HCT116 (cell line): ENCODE measurements around the gene HS3ST2. TPM values are rescaled to one million over a fixed set of nuclear protein-coding genes. Genes with fewer than 3 reads are reported as not detected.

ENCODE experiments used
- ATAC-seq: fragments of 200-7000 bp; cut with Tn5 transposase; 2 replicates; pipeline ENCODE4 v1.9.1; 2020; ENCODE audit warnings: mild to moderate bottlenecking, moderate library complexity
- BruUV-seq: library from RNA; stranded (reverse); fragments of 400-500 nt; replicated peaks from 2 replicates; lab custom pipeline; 2021; lab: Mats Ljungman, UMichigan
- CTCF ChIA-PET: fragments of 300-600 bp; sonication (Branson Sonifier 250); formaldehyde crosslinking; loops from one replicate; lab custom pipeline; 2021; ENCODE audit warnings: antibody characterized with exemption; lab: Charles Lee
- POLR2A ChIA-PET: fragments of 300-600, 350-600 bp; sonication (Branson Sonifier 250); formaldehyde crosslinking; loops from one replicate; lab custom pipeline; 2021; ENCODE audit warnings: antibody characterized with exemption; lab: Charles Lee
- RAD21 ChIA-PET, 2 experiments: fragments of 300-600 bp; sonication (Branson Sonifier 250); formaldehyde crosslinking; loops; one replicate each; lab custom pipeline; 2023; ENCODE audit warnings: low total read pairs in 2 of 2; ENCODE audit not compliant: uncharacterized antibody in 2 of 2, unreplicated experiment in 2 of 2, low non-redundant PET in 1 of 2; lab: Charles Lee
- DNase-seq: peaks from one replicate; pipeline ENCODE4 v3.0.0-alpha.2; 2010; ENCODE audit warnings: low read depth, low spot score
- H2AFZ ChIP-seq: fragments of 200-600 bp; shearing (Covaris generic), sonication (generic); 2 replicates; pipeline ENCODE4 v1.6.1; 2017; ENCODE audit warnings: low read depth, mixed run types, mixed read lengths, antibody characterized with exemption, low read length; ENCODE audit not compliant: poor library complexity, severe bottlenecking
- H3K27ac ChIP-seq: 2 replicates; pipeline ENCODE4 v1.5.1; 2012; ENCODE audit warnings: low read depth, low read length
- H3K27me3 ChIP-seq: fragments of 200-600 bp; sonication (generic); 2 replicates; pipeline ENCODE4 v1.6.1; 2016; ENCODE audit warnings: mixed run types, low read length, mixed read lengths; ENCODE audit not compliant: insufficient read depth
- H3K36me3 ChIP-seq, 2 experiments: fragments of 200-500 bp in 1 of 2; fragments of 200-600 bp in 1 of 2; sonication (Bioruptor generic) in 1 of 2; sonication (generic) in 1 of 2; 2 replicates each; pipeline versions ENCODE4 v1.5.1 to v1.6.1; 2014 to 2016; ENCODE audit warnings: low read length in 2 of 2, inconsistent platforms in 1 of 2, mixed read lengths in 1 of 2, mixed run types in 1 of 2; ENCODE audit not compliant: insufficient read depth in 2 of 2, control insufficient read depth in 1 of 2
- H3K4me1 ChIP-seq, 2 experiments: fragments of 200-600 bp in 1 of 2; sonication (generic) in 1 of 2; 2 replicates each; pipeline versions ENCODE4 v1.5.1 to v1.6.1; 2012 to 2017; ENCODE audit warnings: low read length in 2 of 2, inconsistent platforms in 1 of 2, mild to moderate bottlenecking in 1 of 2, mixed read lengths in 1 of 2, mixed run types in 1 of 2, moderate library complexity in 1 of 2; ENCODE audit not compliant: insufficient read depth in 2 of 2, control insufficient read depth in 1 of 2
- H3K4me2 ChIP-seq: fragments of 200-600 bp; sonication (generic); 2 replicates; pipeline ENCODE4 v1.6.1; 2017; ENCODE audit warnings: mixed run types, low read length, mixed read lengths
- H3K4me3 ChIP-seq, 2 experiments: fragments of 200-600 bp in 1 of 2; sonication (generic) in 1 of 2; replicated peaks in 1 of 2; 2 replicates each; pipeline ENCODE4 v1.5.1; 2011 to 2016; ENCODE audit warnings: low read length in 2 of 2, control low read depth in 1 of 2, low read depth in 1 of 2, mild to moderate bottlenecking in 1 of 2, mixed read lengths in 1 of 2, mixed run types in 1 of 2
- H3K79me2 ChIP-seq: fragments of 200-600 bp; sonication (generic); 2 replicates; pipeline ENCODE4 v1.6.1; 2017; ENCODE audit warnings: mild to moderate bottlenecking, mixed run types, low read length, moderate library complexity, mixed read lengths; ENCODE audit not compliant: insufficient read depth
- H3K9ac ChIP-seq: fragments of 200-600 bp; sonication (generic); 2 replicates; pipeline ENCODE4 v1.6.1; 2016; ENCODE audit warnings: low read length, mixed read lengths
- H3K9me2 ChIP-seq: fragments of 200-600 bp; sonication (generic), shearing (Covaris generic); 2 replicates; pipeline ENCODE4 v1.6.1; 2017; ENCODE audit warnings: mixed run types, mild to moderate bottlenecking, moderate library complexity; ENCODE audit not compliant: insufficient read depth
- H3K9me3 ChIP-seq, 2 experiments: fragments of 200-500 bp in 1 of 2; fragments of 200-600 bp in 1 of 2; sonication (Bioruptor generic) in 1 of 2; sonication (generic) in 1 of 2; 2 replicates each; pipeline ENCODE4 v1.6.1; 2014 to 2017; ENCODE audit warnings: low read length in 2 of 2, mixed read lengths in 2 of 2, inconsistent platforms in 1 of 2, low read depth in 1 of 2, mild to moderate bottlenecking in 1 of 2, mixed run types in 1 of 2, moderate library complexity in 1 of 2; ENCODE audit not compliant: control insufficient read depth in 1 of 2, insufficient read depth in 1 of 2
- H4K20me1 ChIP-seq: fragments of 200-600 bp; sonication (generic), shearing (Covaris generic); 2 replicates; pipeline ENCODE4 v1.6.1; 2017; ENCODE audit warnings: mixed run types, mild to moderate bottlenecking, moderate library complexity; ENCODE audit not compliant: insufficient read depth
- CBX3 ChIP-seq: IDR thresholded peaks from 2 replicates; pipeline ENCODE4 v1.6.1; 2012; ENCODE audit warnings: low read depth
- CEBPB ChIP-seq: IDR thresholded peaks from 2 replicates; pipeline ENCODE4 v1.6.1; 2012; ENCODE audit warnings: low read depth
- EGR1 ChIP-seq: IDR thresholded peaks from 2 replicates; pipeline ENCODE4 v1.6.1; 2012; ENCODE audit warnings: low read depth
- ELF1 ChIP-seq: IDR thresholded peaks from 2 replicates; pipeline ENCODE4 v1.6.1; 2012; ENCODE audit warnings: low read depth, borderline replicate concordance
- EZH2 ChIP-seq: fragments of 200-600 bp; sonication (generic); IDR thresholded peaks from 2 replicates; pipeline ENCODE4 v1.6.1; 2017; ENCODE audit warnings: antibody characterized with exemption, mixed run types
- EZH2phosphoT487 ChIP-seq: fragments of 200-600 bp; IDR thresholded peaks from 2 replicates; pipeline ENCODE4 v1.6.1; 2018; ENCODE audit warnings: antibody characterized with exemption, borderline replicate concordance
- FOSL1 ChIP-seq: IDR thresholded peaks from 2 replicates; pipeline ENCODE4 v1.6.1; 2012; ENCODE audit warnings: low read depth
- JUND ChIP-seq: IDR thresholded peaks from 2 replicates; pipeline ENCODE4 v1.6.1; 2012
- MAX ChIP-seq: IDR thresholded peaks from 2 replicates; pipeline ENCODE4 v1.6.1; 2012
- POLR2A ChIP-seq: IDR thresholded peaks from 2 replicates; pipeline ENCODE4 v1.7.0; 2011; ENCODE audit warnings: borderline replicate concordance; ENCODE audit not compliant: insufficient read depth, insufficient read length; ENCODE audit errors: extremely low read depth
- POLR2AphosphoS5 ChIP-seq: IDR thresholded peaks from 2 replicates; pipeline ENCODE4 v1.6.1; 2011; ENCODE audit warnings: mild to moderate bottlenecking, low read depth, low read length, moderate library complexity
- RAD21 ChIP-seq: IDR thresholded peaks from 2 replicates; pipeline ENCODE4 v1.6.1; 2012; ENCODE audit warnings: low read depth, mild to moderate bottlenecking
- REST ChIP-seq: IDR thresholded peaks from 2 replicates; pipeline ENCODE4 v1.6.1; 2012; ENCODE audit warnings: low read depth
- SIN3A ChIP-seq: IDR thresholded peaks from 2 replicates; pipeline ENCODE4 v1.6.1; 2012; ENCODE audit warnings: low read depth
- TCF7L2 ChIP-seq: IDR thresholded peaks from 2 replicates; pipeline ENCODE4 v1.7.0; 2011; ENCODE audit warnings: borderline replicate concordance, inconsistent platforms; ENCODE audit not compliant: insufficient read depth, insufficient read length; ENCODE audit errors: extremely low read depth
- YY1 ChIP-seq: IDR thresholded peaks from 2 replicates; pipeline ENCODE4 v1.6.1; 2011; ENCODE audit warnings: low read length, low read depth, moderate library complexity, mild to moderate bottlenecking; ENCODE audit not compliant: insufficient replicate concordance; ENCODE audit errors: extremely low read depth
- ZBTB33 ChIP-seq: IDR thresholded peaks from 2 replicates; pipeline ENCODE4 v1.6.1; 2011; ENCODE audit warnings: mild to moderate bottlenecking, low read length, moderate library complexity; ENCODE audit not compliant: insufficient replicate concordance; ENCODE audit errors: extremely low read depth
- ZFX ChIP-seq: fragments of 450-650 bp; IDR thresholded peaks from 2 replicates; pipeline ENCODE4 v1.6.1; 2017
- intact Hi-C: fragments of 100-400 bp; cut with micrococcal nuclease; formaldehyde crosslinking; loops from 2 replicates; pipeline ENCODE4 v1.10.0; 2022
- total RNA-seq: library from RNA; stranded (reverse); gene quantifications from one replicate; pipeline ENCODE4 v1.2.1, GENCODE V29; 2021; ENCODE audit not compliant: unreplicated experiment

The HS3ST2 gene
- total RNA-seq, 1 experiment from 2014 or later, result not detected

- ChIA-PET RAD21 (no interaction called here), POLR2A (no interaction called here), CTCF (no interaction called here)
- BruUV-seq, result no TSS peak
- Histone ChIP-seq H3K4me1 (no peaks in the 10 kb centered on the region), H2AFZ (no peak overlapping the region), H3K4me2 (no peak overlapping the region), H3K36me3 (no peaks in the 10 kb centered on the region), H3K79me2 (no peaks in the 10 kb centered on the region), H3K9me3 (no peaks in the 10 kb centered on the region), H3K27ac (no peak overlapping the region), H3K9ac (no peak overlapping the region), H4K20me1 (no peaks in the 10 kb centered on the region), H3K4me3 (no peak overlapping the region), H3K27me3 (peaks cover 77% of the 10 kb centered on the region), H3K9me2 (no peaks in the 10 kb centered on the region)
- no peak for ATAC-seq
- TF ChIP-seq TCF7L2 (no peak), ELF1 (no peak), FOSL1 (no peak), SIN3A (no peak)
- no peak for DNase-seq
- intact Hi-C loops, result no loop called here
Observed at GRCh38 chr16:22900863-22901262, 86.9 kb downstream of the HS3ST2 start.

GRCh38 chr16:22901563-22901962 lies 87.6 kb downstream of the HS3ST2 start:
- peaks cover 79% of the 10 kb centered on the region for H3K27me3 ChIP-seq
- TF ChIP-seq JUND (no peak), REST (no peak), EGR1 (no peak), POLR2AphosphoS5 (no peak), ZBTB33 (no peak), ZFX (no peak), SIN3A (no peak), RAD21 (no peak), FOSL1 (no peak), CEBPB (no peak), YY1 (no peak), EZH2phosphoT487 (no peak), MAX (no peak), EZH2 (no peak), POLR2A (no peak), CBX3 (no peak)
- ChIA-PET CTCF (no interaction called here), POLR2A (no interaction called here), RAD21 (no interaction called here)
- ATAC-seq (no peak), DNase-seq (no peak)
- BruUV-seq, result no TSS peak
- no peaks in the 10 kb centered on the region for H3K9me2 ChIP-seq
- H4K20me1 ChIP-seq, result no peaks in the 10 kb centered on the region
- H3K27ac ChIP-seq, result no peak overlapping the region
- no peaks in the 10 kb centered on the region for H3K79me2 ChIP-seq
- H3K4me1 ChIP-seq, result no peaks in the 10 kb centered on the region
- no peak overlapping the region for H3K4me3 ChIP-seq
- no peak overlapping the region for H3K9ac ChIP-seq
- no peaks in the 10 kb centered on the region for H3K9me3 ChIP-seq
- H3K4me2 ChIP-seq, result no peak overlapping the region
- H2AFZ ChIP-seq, result no peak overlapping the region
- no peaks in the 10 kb centered on the region for H3K36me3 ChIP-seq
- intact Hi-C loops, result no loop called here
